T-helper 1 cell treated with Interleukin-12 subunit alpha and Interleukin-12 subunit beta and Interleukin-4 antibody, amounts not matched to agents 30 μg/mL and 1 μg/mL, for 36 hours (primary cell): ENCODE data around the gene EXOC3.

Experiments used
- H3K27ac Mint-ChIP-seq: one replicate; pipeline ENCODE4 v1.8.0; 2021; ENCODE audit warnings: mild to moderate bottlenecking, mixed read lengths
- H3K27me3 Mint-ChIP-seq: one replicate; pipeline ENCODE4 v1.8.0; 2021; ENCODE audit warnings: low read depth, mixed read lengths
- H3K36me3 Mint-ChIP-seq: one replicate; pipeline ENCODE4 v1.8.0; 2021; ENCODE audit warnings: low read depth, mixed read lengths
- H3K4me1 Mint-ChIP-seq: one replicate; pipeline ENCODE4 v1.8.0; 2021; ENCODE audit warnings: low read depth, mixed read lengths
- H3K4me3 Mint-ChIP-seq: one replicate; pipeline ENCODE4 v1.8.0; 2021; ENCODE audit warnings: mild to moderate bottlenecking, moderate library complexity, mixed read lengths
- H3K9me3 Mint-ChIP-seq: one replicate; pipeline ENCODE4 v1.8.0; 2021; ENCODE audit warnings: mixed read lengths

The EXOC3 gene

GRCh38 chr5:448061-448765 lies 5.2 kb downstream of the EXOC3 start:
- peaks cover 37% of the 10 kb centered on the region for H3K4me1 Mint-ChIP-seq
- H3K4me3 Mint-ChIP-seq, result no peak overlapping the region
- peaks cover 31% of the 10 kb centered on the region for H3K9me3 Mint-ChIP-seq
- peaks cover 67% of the 10 kb centered on the region for H3K36me3 Mint-ChIP-seq
- no peaks in the 10 kb centered on the region for H3K27me3 Mint-ChIP-seq
- peak overlapping the region; percentile 45 for H3K27ac Mint-ChIP-seq

- Mint-ChIP-seq H3K27ac (no peak overlapping the region), H3K36me3 (peaks cover 72% of the 10 kb centered on the region), H3K4me1 (peaks cover 42% of the 10 kb centered on the region), H3K9me3 (peaks cover 35% of the 10 kb centered on the region), H3K27me3 (no peaks in the 10 kb centered on the region), H3K4me3 (no peak overlapping the region)
Observed at GRCh38 chr5:448766-449090, 5.8 kb downstream of the EXOC3 start.

DNA sequence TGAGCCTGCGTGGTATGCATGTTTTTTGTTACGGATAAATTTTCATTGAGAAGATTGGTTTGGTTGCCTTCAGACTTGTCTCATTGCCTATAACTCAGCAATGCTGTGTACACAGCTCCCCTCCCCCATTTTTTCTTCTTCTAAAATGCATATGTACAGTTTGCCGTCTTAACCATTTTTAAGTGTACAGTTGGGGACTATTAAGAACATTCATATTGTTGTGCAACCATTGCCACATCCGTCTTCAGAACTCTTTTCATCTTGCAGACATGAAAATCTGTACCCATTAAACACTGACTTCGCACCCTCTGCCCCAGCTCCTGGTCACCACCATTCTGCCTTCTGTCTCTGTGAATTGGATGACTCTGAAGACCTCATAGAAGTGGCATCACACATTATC lies 6.2 kb downstream of the EXOC3 start:
- Mint-ChIP-seq H3K36me3 (peaks cover 77% of the 10 kb centered on the region), H3K27ac (no peak overlapping the region), H3K4me1 (peaks cover 46% of the 10 kb centered on the region)

GRCh38 chr5:451587-452458 lies 8.8 kb downstream of the EXOC3 start:
- H3K36me3 Mint-ChIP-seq, result peaks cover 82% of the 10 kb centered on the region
- peak overlapping the region; percentile 87 for H3K27ac Mint-ChIP-seq
- no peak overlapping the region for H3K4me3 Mint-ChIP-seq
- H3K9me3 Mint-ChIP-seq, result peaks cover 35% of the 10 kb centered on the region
- H3K27me3 Mint-ChIP-seq, result no peaks in the 10 kb centered on the region
- peaks cover 36% of the 10 kb centered on the region for H3K4me1 Mint-ChIP-seq

More for the DNA sequence above, 6.2 kb downstream of the EXOC3 start:
- Mint-ChIP-seq H3K4me3 (no peak overlapping the region), H3K27me3 (no peaks in the 10 kb centered on the region), H3K9me3 (peaks cover 35% of the 10 kb centered on the region)

DNA sequence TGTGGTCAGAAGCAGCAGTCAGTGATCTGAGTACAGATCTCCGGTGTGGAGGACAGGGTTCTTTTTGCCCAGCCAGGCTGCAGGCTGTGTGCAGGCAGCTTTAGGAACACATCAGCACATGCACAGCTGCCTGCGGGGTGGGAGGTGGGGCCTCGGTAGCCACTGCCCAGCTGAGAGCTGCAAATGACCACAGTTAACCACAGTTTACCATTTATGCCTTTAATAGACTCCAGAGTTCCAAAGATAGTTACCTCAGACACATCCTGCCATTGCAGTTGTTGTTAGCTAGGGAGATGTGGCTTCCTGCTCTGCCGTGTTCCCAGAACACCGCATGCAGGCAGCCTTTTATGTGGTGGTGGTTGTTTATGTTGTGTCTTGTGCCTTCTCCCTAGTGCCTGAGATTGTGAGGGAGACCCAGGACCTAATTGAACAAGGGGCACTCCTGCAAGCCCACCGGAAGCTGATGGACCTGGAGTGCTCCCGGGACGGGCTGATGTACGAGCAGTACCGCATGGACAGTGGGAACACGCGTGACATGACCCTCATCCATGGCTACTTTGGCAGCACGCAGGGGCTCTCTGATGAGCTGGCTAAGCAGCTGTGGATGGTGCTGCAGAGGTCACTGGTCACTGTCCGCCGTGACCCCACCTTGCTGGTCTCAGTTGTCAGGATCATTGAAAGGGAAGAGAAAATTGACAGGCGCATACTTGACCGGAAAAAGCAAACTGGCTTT lies 10.2 kb downstream of the EXOC3 start:
- Mint-ChIP-seq H3K4me3 (peak overlapping the region; percentile 62), H3K4me1 (peaks cover 39% of the 10 kb centered on the region), H3K27ac (peak overlapping the region; percentile 87), H3K9me3 (peaks cover 35% of the 10 kb centered on the region), H3K36me3 (peaks cover 85% of the 10 kb centered on the region), H3K27me3 (no peaks in the 10 kb centered on the region)

DNA sequence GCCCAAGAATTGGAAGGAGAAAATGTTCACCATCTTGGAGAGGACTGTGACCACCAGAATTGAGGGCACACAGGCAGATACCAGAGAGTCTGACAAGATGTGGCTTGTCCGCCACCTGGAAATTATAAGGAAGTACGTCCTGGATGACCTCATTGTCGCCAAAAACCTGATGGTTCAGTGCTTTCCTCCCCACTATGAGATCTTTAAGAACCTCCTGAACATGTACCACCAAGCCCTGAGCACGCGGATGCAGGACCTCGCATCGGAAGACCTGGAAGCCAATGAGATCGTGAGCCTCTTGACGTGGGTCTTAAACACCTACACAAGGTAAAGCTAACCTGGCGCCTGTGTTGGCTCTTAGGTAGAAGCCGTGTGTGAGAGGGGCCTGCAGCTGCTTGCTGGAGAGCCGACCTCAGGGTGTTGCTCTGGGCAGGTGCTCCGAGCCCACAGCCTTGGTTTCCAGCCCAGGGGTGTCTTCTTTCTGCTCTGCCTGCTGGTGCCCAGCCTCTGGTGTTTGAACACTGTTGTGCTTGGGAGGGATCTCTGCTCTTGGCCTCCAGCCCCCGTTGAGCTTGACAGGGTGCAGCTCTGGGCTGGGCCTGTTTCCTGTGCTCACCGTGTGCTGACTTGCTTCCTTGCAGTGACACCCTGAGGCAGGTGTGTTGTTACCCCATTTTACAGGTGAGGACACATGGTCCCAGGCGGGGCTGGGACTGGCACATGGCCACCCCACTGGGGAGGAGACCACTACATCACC lies 10.9 kb downstream of the EXOC3 start:
- Mint-ChIP-seq H3K36me3 (peaks cover 85% of the 10 kb centered on the region), H3K9me3 (peaks cover 35% of the 10 kb centered on the region), H3K4me1 (peaks cover 41% of the 10 kb centered on the region), H3K27ac (peak overlapping the region; percentile 87), H3K27me3 (no peaks in the 10 kb centered on the region), H3K4me3 (peak overlapping the region; percentile 68)

DNA sequence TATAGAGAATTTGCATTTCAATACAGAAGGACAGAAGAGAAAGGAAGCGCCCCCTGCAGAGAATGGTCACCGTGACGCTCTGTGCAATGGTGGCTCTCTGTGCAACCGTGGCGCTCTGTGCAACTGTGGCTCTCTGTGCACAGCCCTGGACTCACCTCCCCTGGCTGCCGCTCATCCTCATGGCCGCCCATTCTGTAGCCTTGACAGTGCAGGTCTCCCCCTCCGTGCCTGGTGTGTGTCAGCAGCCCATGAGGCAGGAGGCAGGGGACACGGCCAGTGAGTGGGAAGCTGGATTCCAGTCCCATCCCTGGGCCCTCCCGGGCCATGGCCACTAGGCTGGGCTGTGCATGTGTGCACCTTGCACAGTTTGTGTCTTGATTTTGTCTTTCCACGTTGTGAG lies 12.0 kb downstream of the EXOC3 start:
- Mint-ChIP-seq H3K4me1 (peaks cover 51% of the 10 kb centered on the region), H3K9me3 (peaks cover 35% of the 10 kb centered on the region), H3K36me3 (peaks cover 87% of the 10 kb centered on the region), H3K27me3 (no peaks in the 10 kb centered on the region), H3K4me3 (no peak overlapping the region), H3K27ac (no peak overlapping the region)

- peaks cover 88% of the 10 kb centered on the region for H3K36me3 Mint-ChIP-seq
- peaks cover 59% of the 10 kb centered on the region for H3K4me1 Mint-ChIP-seq
- no peak overlapping the region for H3K27ac Mint-ChIP-seq
- peaks cover 28% of the 10 kb centered on the region for H3K9me3 Mint-ChIP-seq
- no peaks in the 10 kb centered on the region for H3K27me3 Mint-ChIP-seq
- no peak overlapping the region for H3K4me3 Mint-ChIP-seq
Observed at GRCh38 chr5:455806-456205, 12.8 kb downstream of the EXOC3 start.

GRCh38 chr5:456351-457194 lies 13.6 kb downstream of the EXOC3 start:
- H3K36me3 Mint-ChIP-seq, result peaks cover 81% of the 10 kb centered on the region
- no peaks in the 10 kb centered on the region for H3K27me3 Mint-ChIP-seq
- H3K4me1 Mint-ChIP-seq, result peaks cover 59% of the 10 kb centered on the region

DNA sequence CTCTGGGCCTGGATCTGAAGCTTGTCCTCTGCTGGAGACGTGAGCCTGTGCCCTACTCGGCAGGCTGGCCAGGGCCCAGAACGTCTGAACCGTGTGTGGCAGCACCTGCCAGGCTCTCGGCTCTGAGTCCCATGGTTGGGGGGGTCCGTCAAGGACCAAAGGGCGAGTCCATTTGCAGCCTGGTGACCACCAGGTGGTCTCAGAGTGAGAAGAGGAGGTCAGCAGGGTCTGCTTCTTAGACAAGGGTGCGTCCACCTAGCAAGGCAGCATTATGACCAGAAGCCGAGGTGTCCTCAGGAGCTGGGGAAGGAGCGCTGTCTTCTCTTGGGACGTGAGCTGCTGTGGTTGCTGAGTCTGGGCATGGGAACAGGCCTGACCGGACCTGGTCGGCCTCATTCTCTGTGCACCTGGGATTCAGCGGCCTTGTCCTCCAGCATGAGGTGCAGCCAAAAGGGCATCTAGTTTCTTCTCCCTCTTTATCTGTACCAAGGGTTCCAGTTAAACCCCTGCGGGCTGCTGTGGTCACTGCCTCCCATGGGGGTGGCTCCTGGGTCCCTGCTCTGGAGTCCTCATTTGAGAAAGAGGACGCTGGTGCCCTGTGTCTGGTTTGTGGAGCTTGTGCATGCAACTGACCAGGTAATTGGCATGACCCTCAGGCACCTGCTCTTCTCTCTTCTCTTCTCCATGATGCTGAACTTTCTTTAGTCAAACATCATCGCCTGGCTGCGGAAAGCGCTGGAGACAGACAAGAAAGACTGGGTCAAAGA lies 14.4 kb downstream of the EXOC3 start:
- Mint-ChIP-seq H3K4me1 (peaks cover 60% of the 10 kb centered on the region), H3K36me3 (peaks cover 80% of the 10 kb centered on the region)

More at GRCh38 chr5:456351-457194, 13.6 kb downstream of the EXOC3 start:
- peaks cover 20% of the 10 kb centered on the region for H3K9me3 Mint-ChIP-seq
- H3K27ac Mint-ChIP-seq, result peak overlapping the region; percentile 31
- no peak overlapping the region for H3K4me3 Mint-ChIP-seq

DNA sequence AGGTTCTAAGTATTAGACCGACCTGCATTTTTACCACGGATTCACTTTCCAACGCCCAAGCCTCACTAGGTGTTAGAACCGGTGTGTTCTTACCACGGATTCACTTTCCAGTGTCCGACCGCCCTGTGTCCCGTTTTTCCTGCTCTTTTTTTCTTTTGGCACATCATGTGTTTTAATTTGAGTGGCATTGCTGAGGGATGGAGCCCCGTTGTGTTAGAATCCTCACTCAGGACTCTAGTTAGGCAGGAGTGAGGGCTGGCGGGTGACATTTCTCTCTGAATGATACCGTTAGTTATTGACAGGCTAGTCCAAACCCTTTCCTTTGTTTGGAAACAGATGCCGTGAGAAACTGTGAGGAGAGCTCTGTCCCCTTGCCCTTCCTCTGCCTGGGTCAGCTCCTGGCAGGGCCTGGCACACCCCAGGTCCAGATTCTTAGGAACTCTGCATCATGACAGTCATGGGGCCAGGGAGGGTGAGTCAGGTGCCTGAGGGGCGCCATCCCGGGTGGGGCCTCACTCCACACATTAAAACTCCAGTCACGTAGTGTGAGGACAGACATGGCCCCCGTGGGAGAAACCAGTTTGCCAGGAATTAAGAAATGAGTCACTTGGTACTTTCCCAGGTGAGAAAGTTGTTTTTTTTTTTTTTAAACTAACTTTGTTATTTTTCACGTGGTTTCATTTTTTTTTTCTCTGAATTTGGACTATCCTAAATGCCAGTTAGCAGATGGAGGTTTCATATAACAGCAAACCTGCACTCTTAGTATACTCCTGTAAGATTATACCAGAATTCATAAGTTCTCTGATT lies 15.8 kb downstream of the EXOC3 start:
- Mint-ChIP-seq H3K27ac (peak overlapping the region; percentile 84), H3K4me3 (peak overlapping the region; percentile 37), H3K4me1 (peaks cover 52% of the 10 kb centered on the region), H3K9me3 (no peaks in the 10 kb centered on the region), H3K36me3 (peaks cover 75% of the 10 kb centered on the region), H3K27me3 (no peaks in the 10 kb centered on the region)

More for the DNA sequence above, 14.4 kb downstream of the EXOC3 start:
- peaks cover 12% of the 10 kb centered on the region for H3K9me3 Mint-ChIP-seq
- H3K27ac Mint-ChIP-seq, result no peak overlapping the region
- H3K27me3 Mint-ChIP-seq, result no peaks in the 10 kb centered on the region
- no peak overlapping the region for H3K4me3 Mint-ChIP-seq

GRCh38 chr5:459562-460272 lies 16.7 kb downstream of the EXOC3 start:
- H3K4me3 Mint-ChIP-seq, result peak overlapping the region; percentile 59
- peak overlapping the region; percentile 84 for H3K27ac Mint-ChIP-seq
- H3K36me3 Mint-ChIP-seq, result peaks cover 74% of the 10 kb centered on the region
- H3K9me3 Mint-ChIP-seq, result no peaks in the 10 kb centered on the region
- H3K4me1 Mint-ChIP-seq, result peaks cover 49% of the 10 kb centered on the region
- no peaks in the 10 kb centered on the region for H3K27me3 Mint-ChIP-seq
